PC-9 (cell line): ENCODE results near the gene RAB11FIP5. TPM values are rescaled to one million over a fixed set of nuclear protein-coding genes. Genes with fewer than 3 reads are reported as not detected.

Experiments used
- BruUV-seq: library from RNA; stranded (reverse); fragments of 400-500 nt; replicated peaks from 2 replicates; lab custom pipeline; 2021; lab: Mats Ljungman, UMichigan
- CTCF ChIA-PET: fragments of 300-600 bp; sonication (Branson Sonifier 250); formaldehyde crosslinking; loops from one replicate; lab custom pipeline; 2022; ENCODE audit warnings: antibody characterized with exemption; lab: Charles Lee
- POLR2A ChIA-PET: fragments of 300-600 bp; sonication (Branson Sonifier 250); formaldehyde crosslinking; loops from one replicate; lab custom pipeline; 2022; ENCODE audit warnings: antibody characterized with exemption; ENCODE audit not compliant: unreplicated experiment; lab: Charles Lee
- DNase-seq, 2 experiments: peaks; one replicate each; pipeline versions ENCODE4 v3.0.0 to v3.0.0-alpha.2; 2015 to 2022; ENCODE audit warnings: mixed read lengths in 1 of 2
- H2AFZ ChIP-seq: fragments of 200-600 bp; sonication (generic); 2 replicates; pipeline ENCODE4 v1.8.1; 2017; ENCODE audit warnings: antibody characterized with exemption
- H3F3A ChIP-seq: fragments of 200-600 bp; sonication (generic); 2 replicates; pipeline ENCODE4 v1.8.1; 2017; ENCODE audit warnings: antibody characterized with exemption, mild to moderate bottlenecking, low read depth; ENCODE audit not compliant: insufficient read depth
- H3K27ac ChIP-seq: fragments of 200-600 bp; sonication (generic); 2 replicates; pipeline ENCODE4 v1.6.1; 2016; ENCODE audit warnings: mixed run types
- H3K27me3 ChIP-seq: fragments of 200-600 bp; sonication (generic); 2 replicates; pipeline ENCODE4 v1.6.1; 2016; ENCODE audit warnings: low read depth, mixed run types; ENCODE audit not compliant: insufficient read depth
- H3K36me3 ChIP-seq: fragments of 200-600 bp; sonication (generic); 2 replicates; pipeline ENCODE4 v1.6.1; 2016; ENCODE audit warnings: low read depth, mixed run types
- H3K4me1 ChIP-seq: fragments of 200-600 bp; sonication (generic); replicated peaks from 2 replicates; pipeline ENCODE4 v1.6.1; 2016; ENCODE audit warnings: mixed run types; ENCODE audit not compliant: insufficient read depth
- H3K4me2 ChIP-seq: fragments of 200-600 bp; sonication (generic); 2 replicates; pipeline ENCODE4 v1.6.1; 2017; ENCODE audit warnings: mixed run types
- H3K4me3 ChIP-seq: fragments of 200-600 bp; sonication (generic); 2 replicates; pipeline ENCODE4 v1.6.1; 2016; ENCODE audit warnings: mixed run types
- H3K79me2 ChIP-seq: fragments of 200-600 bp; sonication (generic); 2 replicates; pipeline ENCODE4 v1.6.1; 2017; ENCODE audit warnings: low read depth, mixed run types
- H3K9me2 ChIP-seq: fragments of 200-600 bp; sonication (generic); 2 replicates; pipeline ENCODE4 v1.8.1; 2017; ENCODE audit warnings: mild to moderate bottlenecking; ENCODE audit not compliant: insufficient read depth
- H3K9me3 ChIP-seq: fragments of 200-600 bp; sonication (generic); 2 replicates; pipeline ENCODE4 v1.8.1; 2016; ENCODE audit warnings: low read depth; ENCODE audit not compliant: insufficient read depth
- H4K20me1 ChIP-seq: fragments of 200-600 bp; sonication (generic); 2 replicates; pipeline ENCODE4 v1.8.1; 2017; ENCODE audit not compliant: insufficient read depth
- CTCF ChIP-seq: fragments of 200-600 bp; sonication (generic); conservative IDR thresholded peaks from 2 replicates; pipeline ENCODE4 v1.6.1; 2017; ENCODE audit warnings: mixed run types, antibody characterized with exemption, mild to moderate bottlenecking, moderate library complexity
- EZH2 ChIP-seq: fragments of 200-600 bp; sonication (generic); IDR thresholded peaks from 2 replicates; pipeline ENCODE4 v1.8.0; 2017; ENCODE audit warnings: antibody characterized with exemption, low read depth
- intact Hi-C: fragments of 100-400 bp; cut with micrococcal nuclease; formaldehyde crosslinking; loops from one replicate; pipeline ENCODE4 v1.10.0; 2022; ENCODE audit not compliant: unreplicated experiment
- total RNA-seq: library from RNA; stranded (reverse); gene quantifications from 2 replicates; pipeline ENCODE4 v1.2.3, GENCODE V29; 2021

Gene RAB11FIP5
- total RNA-seq, 1 experiment from 2014 or later, result 25.0 TPM

- no peaks in the 10 kb centered on the region for H3K9me2 ChIP-seq
- ChIA-PET POLR2A (no interaction called here), CTCF (interaction anchor here (0.5 kb wide), 1 partner anchor 116 kb away, joined by 16 read pairs; no protein-coding TSS in a partner anchor)
- no peak overlapping the region for H3K4me3 ChIP-seq
- H3K79me2 ChIP-seq, result peaks cover 13% of the 10 kb centered on the region; the same call in 1 of the 2 replicates
- H2AFZ ChIP-seq, result no peak overlapping the region
- no peak overlapping the region for H3K4me2 ChIP-seq
- BruUV-seq, result no TSS peak
- H3K4me1 ChIP-seq, result peaks cover 7% of the 10 kb centered on the region
- DNase-seq, result no peak
- H3K36me3 ChIP-seq, result no peaks in the 10 kb centered on the region
- intact Hi-C loops, result no loop called here
- peaks cover 32% of the 10 kb centered on the region for H4K20me1 ChIP-seq
- no peaks in the 10 kb centered on the region; the same call in 1 of the 2 replicates for H3F3A ChIP-seq
- H3K27ac ChIP-seq, result no peak overlapping the region
- H3K9me3 ChIP-seq, result no peaks in the 10 kb centered on the region
- no peak for TF ChIP-seq CTCF
- TF ChIP-seq EZH2, result no peak
- H3K27me3 ChIP-seq, result no peaks in the 10 kb centered on the region
Observed at GRCh38 chr2:73092146-73092783, 20.5 kb downstream of the RAB11FIP5 start.

- BruUV-seq, result no TSS peak
- H3K79me2 ChIP-seq, result peaks cover 10% of the 10 kb centered on the region; the same call in 1 of the 2 replicates
Observed at GRCh38 chr2:73091696-73092095, 21.1 kb downstream of the RAB11FIP5 start.

GRCh38 chr2:73091164-73091563, 21.6 kb downstream of the RAB11FIP5 start:
- H3K79me2 ChIP-seq, result peaks cover 8% of the 10 kb centered on the region; the same call in 1 of the 2 replicates
- intact Hi-C loops, result no loop called here
- H3K4me2 ChIP-seq, result no peak overlapping the region
- H3K4me3 ChIP-seq, result no peak overlapping the region
- no peaks in the 10 kb centered on the region for H3K9me2 ChIP-seq
- no TSS peak for BruUV-seq
- DNase-seq, result no peak
- no peak overlapping the region for H2AFZ ChIP-seq
- H3K27me3 ChIP-seq, result no peaks in the 10 kb centered on the region
- no peak overlapping the region for H3K27ac ChIP-seq
- peaks cover 7% of the 10 kb centered on the region for H3K4me1 ChIP-seq
- TF ChIP-seq CTCF, result no peak
- no peak for TF ChIP-seq EZH2
- peaks cover 30% of the 10 kb centered on the region for H4K20me1 ChIP-seq
- POLR2A ChIA-PET, result no interaction called here
- H3F3A ChIP-seq, result no peaks in the 10 kb centered on the region; the same call in 1 of the 2 replicates
- H3K36me3 ChIP-seq, result no peaks in the 10 kb centered on the region
- H3K9me3 ChIP-seq, result no peaks in the 10 kb centered on the region
- CTCF ChIA-PET, result no interaction called here

More at GRCh38 chr2:73091696-73092095, 21.1 kb downstream of the RAB11FIP5 start:
- POLR2A ChIA-PET, result no interaction called here
- CTCF ChIA-PET, result no interaction called here
- TF ChIP-seq EZH2, result no peak
- no peak for TF ChIP-seq CTCF
- H4K20me1 ChIP-seq, result peaks cover 31% of the 10 kb centered on the region
- H3K9me2 ChIP-seq, result no peaks in the 10 kb centered on the region
- H3K36me3 ChIP-seq, result no peaks in the 10 kb centered on the region
- peaks cover 7% of the 10 kb centered on the region for H3K4me1 ChIP-seq
- DNase-seq, result no peak
- no peaks in the 10 kb centered on the region; the same call in 1 of the 2 replicates for H3F3A ChIP-seq
- H3K27me3 ChIP-seq, result no peaks in the 10 kb centered on the region
- intact Hi-C loops, result no loop called here
- no peak overlapping the region for H3K4me3 ChIP-seq
- no peaks in the 10 kb centered on the region for H3K9me3 ChIP-seq
- no peak overlapping the region for H3K4me2 ChIP-seq
- no peak overlapping the region for H2AFZ ChIP-seq
- H3K27ac ChIP-seq, result no peak overlapping the region
